OCI-LY7 (cell line): ENCODE data around the gene FSCB. TPM values are rescaled to one million over a fixed set of nuclear protein-coding genes. Genes with fewer than 3 reads are reported as not detected.

Experiments
- BruUV-seq: library from RNA; stranded (reverse); fragments of 400-500 nt; replicated peaks from 2 replicates; lab custom pipeline; 2021; lab: Mats Ljungman, UMichigan
- CTCF ChIA-PET: fragments of 300-600 bp; sonication (Branson Sonifier 250); formaldehyde crosslinking; loops from one replicate; lab custom pipeline; 2022; ENCODE audit warnings: antibody characterized with exemption; ENCODE audit not compliant: unreplicated experiment; lab: Charles Lee
- POLR2A ChIA-PET: fragments of 300-600 bp; sonication (Branson Sonifier 250); formaldehyde crosslinking; loops from one replicate; lab custom pipeline; 2022; ENCODE audit warnings: antibody characterized with exemption; lab: Charles Lee
- DNase-seq: peaks from one replicate; pipeline ENCODE4 v3.0.0-alpha.2; 2015; ENCODE audit warnings: low spot score
- H2AFZ ChIP-seq: fragments of 200-600 bp; sonication (generic), shearing (Covaris generic); 2 replicates; pipeline ENCODE4 v1.6.1; 2014; ENCODE audit warnings: mild to moderate bottlenecking, antibody characterized with exemption, low read length, moderate library complexity
- H3K27ac ChIP-seq: fragments of 200-600 bp; sonication (generic); 2 replicates; pipeline ENCODE4 v1.5.1; 2014; ENCODE audit warnings: mixed run types, low read depth, mild to moderate bottlenecking, moderate library complexity, low read length, inconsistent platforms; ENCODE audit not compliant: poor library complexity, severe bottlenecking
- H3K36me3 ChIP-seq: fragments of 200-600 bp; sonication (generic); 2 replicates; pipeline ENCODE4 v1.6.1; 2014; ENCODE audit warnings: mild to moderate bottlenecking, antibody characterized with exemption, low read length, moderate library complexity, mixed read lengths; ENCODE audit not compliant: insufficient read depth
- H3K4me1 ChIP-seq: fragments of 200-600 bp; sonication (generic); 2 replicates; pipeline ENCODE4 v1.5.1; 2014; ENCODE audit warnings: mild to moderate bottlenecking, low read length; ENCODE audit not compliant: insufficient read depth, poor library complexity, severe bottlenecking
- H3K4me2 ChIP-seq: fragments of 200-600 bp; sonication (generic); 2 replicates; pipeline ENCODE4 v1.6.1; 2014; ENCODE audit warnings: mild to moderate bottlenecking, low read length
- H3K4me3 ChIP-seq: fragments of 200-600 bp; sonication (generic); 2 replicates; pipeline ENCODE4 v1.5.1; 2014; ENCODE audit warnings: mild to moderate bottlenecking, low read depth, low read length; ENCODE audit not compliant: poor library complexity, severe bottlenecking
- H3K79me2 ChIP-seq: fragments of 200-600 bp; sonication (generic); 2 replicates; pipeline ENCODE4 v1.6.1; 2016; ENCODE audit warnings: low read depth, mild to moderate bottlenecking, low read length, moderate library complexity, mixed read lengths; ENCODE audit not compliant: insufficient read depth
- H3K9me2 ChIP-seq: fragments of 200-600 bp; sonication (generic); 2 replicates; pipeline ENCODE4 v1.6.1; 2016; ENCODE audit warnings: mild to moderate bottlenecking, low read length, mixed read lengths; ENCODE audit not compliant: insufficient read depth
- H3K9me3 ChIP-seq: fragments of 200-600 bp; sonication (generic); 2 replicates; pipeline ENCODE4 v1.6.1; 2014; ENCODE audit warnings: mild to moderate bottlenecking, mixed run types, low read length, mixed read lengths
- H4K20me1 ChIP-seq: fragments of 200-600 bp; sonication (generic); 2 replicates; pipeline ENCODE4 v1.6.1; 2014; ENCODE audit warnings: mild to moderate bottlenecking, antibody characterized with exemption, low read length, moderate library complexity, mixed read lengths; ENCODE audit not compliant: insufficient read depth
- CTCF ChIP-seq: fragments of 200-600 bp; sonication (generic); conservative IDR thresholded peaks from 2 replicates; pipeline ENCODE4 v1.5.1; 2014; ENCODE audit warnings: mild to moderate bottlenecking, antibody characterized with exemption, low read length, moderate library complexity, mixed read lengths
- EZH2phosphoT487 ChIP-seq: fragments of 200-600 bp; sonication (generic); IDR thresholded peaks from 2 replicates; pipeline ENCODE4 v1.6.1; 2018; ENCODE audit warnings: low read depth, borderline replicate concordance, mild to moderate bottlenecking, mixed run types, antibody characterized with exemption, low read length, moderate library complexity, mixed read lengths
- intact Hi-C: fragments of 100-400 bp; cut with micrococcal nuclease; formaldehyde crosslinking; loops from one replicate; pipeline ENCODE4 v1.10.0; 2022; ENCODE audit not compliant: unreplicated experiment
- total RNA-seq, 2 experiments: library from RNA; depleted of rRNA in 1 of 2; stranded (reverse); fragments of >200 nt in 1 of 2; shearing (Covaris generic) in 1 of 2; gene quantifications; 2 replicates each; pipeline ENCODE4 v1.2.3, GENCODE V29; 2014 to 2022

The FSCB gene
- total RNA-seq, 2 experiments from 2014 or later = not detected

- H3K4me3 ChIP-seq = no peak overlapping the region
- BruUV-seq = no TSS peak
Measured at GRCh38 chr14:44461811-44462210, 45.3 kb downstream of the FSCB start.

More at GRCh38 chr14:44461811-44462210, 45.3 kb downstream of the FSCB start:
- intact Hi-C loops = no loop called here
- Histone ChIP-seq H3K9me2 (no peaks in the 10 kb centered on the region), H3K4me2 (no peak overlapping the region), H3K4me1 (no peaks in the 10 kb centered on the region), H3K36me3 (no peaks in the 10 kb centered on the region), H3K79me2 (no peaks in the 10 kb centered on the region), H2AFZ (no peak overlapping the region), H4K20me1 (no peaks in the 10 kb centered on the region), H3K9me3 (no peaks in the 10 kb centered on the region), H3K27ac (no peak overlapping the region)
- DNase-seq = no peak
- CTCF ChIA-PET = no interaction called here
- POLR2A ChIA-PET = interaction anchor here (0.7 kb wide), 1 partner anchor 29 kb away, joined by 5 read pairs; no protein-coding TSS in a partner anchor
- no peak for TF ChIP-seq EZH2phosphoT487
- TF ChIP-seq CTCF = no peak
